ENCODE results near the gene MAS1. TPM values are rescaled to one million over a fixed set of nuclear protein-coding genes. Genes with fewer than 3 reads are reported as not detected.

Gene MAS1
- total and polyA plus RNA-seq, 9 of the 15 experiments (the other 6 are each of a cell fraction or from before 2014, with no cell fraction given): not detected

DNA sequence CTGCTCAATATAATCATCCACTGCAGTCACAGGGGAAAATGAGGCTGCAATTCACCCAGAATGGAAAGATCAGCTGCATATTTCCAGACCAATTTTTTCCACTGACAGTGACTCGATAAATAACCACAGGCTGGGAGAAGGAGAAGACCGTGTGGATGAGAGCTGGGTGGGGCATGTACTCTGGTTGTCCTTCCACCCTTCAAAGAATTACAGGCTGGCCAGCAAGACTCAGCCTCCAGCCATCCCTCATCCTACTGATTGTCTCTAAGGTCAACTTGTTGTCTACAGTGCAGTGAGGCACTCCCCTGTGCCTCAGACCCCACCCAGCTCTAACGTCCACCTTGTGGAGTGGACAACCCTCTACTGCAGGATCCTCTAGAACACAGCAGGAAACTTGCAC is 14.5 kb upstream of the MAS1 start (continued):
- TF ChIP-seq, protein P1, sequence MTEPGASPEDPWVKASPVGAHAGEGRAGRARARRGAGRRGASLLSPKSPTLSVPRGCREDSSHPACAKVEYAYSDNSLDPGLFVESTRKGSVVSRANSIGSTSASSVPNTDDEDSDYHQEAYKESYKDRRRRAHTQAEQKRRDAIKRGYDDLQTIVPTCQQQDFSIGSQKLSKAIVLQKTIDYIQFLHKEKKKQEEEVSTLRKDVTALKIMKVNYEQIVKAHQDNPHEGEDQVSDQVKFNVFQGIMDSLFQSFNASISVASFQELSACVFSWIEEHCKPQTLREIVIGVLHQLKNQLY (CRISPR knock-in tag; conservative IDR thresholded peaks at IDR 0.05): no peak
- TF ChIP-seq E2F3 (CRISPR knock-in tag; IDR thresholded peaks at IDR 0.05) (no peak), NFATC3 (IDR thresholded peaks at IDR 0.05) (no peak), ZNF354B (CRISPR knock-in tag; IDR thresholded peaks at IDR 0.05) (no peak)
- TF ChIP-seq, protein P2, sequence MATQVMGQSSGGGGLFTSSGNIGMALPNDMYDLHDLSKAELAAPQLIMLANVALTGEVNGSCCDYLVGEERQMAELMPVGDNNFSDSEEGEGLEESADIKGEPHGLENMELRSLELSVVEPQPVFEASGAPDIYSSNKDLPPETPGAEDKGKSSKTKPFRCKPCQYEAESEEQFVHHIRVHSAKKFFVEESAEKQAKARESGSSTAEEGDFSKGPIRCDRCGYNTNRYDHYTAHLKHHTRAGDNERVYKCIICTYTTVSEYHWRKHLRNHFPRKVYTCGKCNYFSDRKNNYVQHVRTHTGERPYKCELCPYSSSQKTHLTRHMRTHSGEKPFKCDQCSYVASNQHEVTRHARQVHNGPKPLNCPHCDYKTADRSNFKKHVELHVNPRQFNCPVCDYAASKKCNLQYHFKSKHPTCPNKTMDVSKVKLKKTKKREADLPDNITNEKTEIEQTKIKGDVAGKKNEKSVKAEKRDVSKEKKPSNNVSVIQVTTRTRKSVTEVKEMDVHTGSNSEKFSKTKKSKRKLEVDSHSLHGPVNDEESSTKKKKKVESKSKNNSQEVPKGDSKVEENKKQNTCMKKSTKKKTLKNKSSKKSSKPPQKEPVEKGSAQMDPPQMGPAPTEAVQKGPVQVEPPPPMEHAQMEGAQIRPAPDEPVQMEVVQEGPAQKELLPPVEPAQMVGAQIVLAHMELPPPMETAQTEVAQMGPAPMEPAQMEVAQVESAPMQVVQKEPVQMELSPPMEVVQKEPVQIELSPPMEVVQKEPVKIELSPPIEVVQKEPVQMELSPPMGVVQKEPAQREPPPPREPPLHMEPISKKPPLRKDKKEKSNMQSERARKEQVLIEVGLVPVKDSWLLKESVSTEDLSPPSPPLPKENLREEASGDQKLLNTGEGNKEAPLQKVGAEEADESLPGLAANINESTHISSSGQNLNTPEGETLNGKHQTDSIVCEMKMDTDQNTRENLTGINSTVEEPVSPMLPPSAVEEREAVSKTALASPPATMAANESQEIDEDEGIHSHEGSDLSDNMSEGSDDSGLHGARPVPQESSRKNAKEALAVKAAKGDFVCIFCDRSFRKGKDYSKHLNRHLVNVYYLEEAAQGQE (IDR thresholded peaks at IDR 0.05; ENCODE audit: borderline replicate concordance): no peak
- TF ChIP-seq, protein P2 (CRISPR knock-in tag; IDR thresholded peaks at IDR 0.05; ENCODE audit: low read depth): no peak
- TF ChIP-seq, protein P3, sequence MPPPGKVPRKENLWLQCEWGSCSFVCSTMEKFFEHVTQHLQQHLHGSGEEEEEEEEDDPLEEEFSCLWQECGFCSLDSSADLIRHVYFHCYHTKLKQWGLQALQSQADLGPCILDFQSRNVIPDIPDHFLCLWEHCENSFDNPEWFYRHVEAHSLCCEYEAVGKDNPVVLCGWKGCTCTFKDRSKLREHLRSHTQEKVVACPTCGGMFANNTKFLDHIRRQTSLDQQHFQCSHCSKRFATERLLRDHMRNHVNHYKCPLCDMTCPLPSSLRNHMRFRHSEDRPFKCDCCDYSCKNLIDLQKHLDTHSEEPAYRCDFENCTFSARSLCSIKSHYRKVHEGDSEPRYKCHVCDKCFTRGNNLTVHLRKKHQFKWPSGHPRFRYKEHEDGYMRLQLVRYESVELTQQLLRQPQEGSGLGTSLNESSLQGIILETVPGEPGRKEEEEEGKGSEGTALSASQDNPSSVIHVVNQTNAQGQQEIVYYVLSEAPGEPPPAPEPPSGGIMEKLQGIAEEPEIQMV (tag; conservative IDR thresholded peaks at IDR 0.05; ENCODE audit: low read depth): no peak

Measured in K562 (cell line).